Esophagus muscularis mucosa (tissue), 4 donors: ENCODE results near the gene KNTC1. TPM values are rescaled to one million over a fixed set of nuclear protein-coding genes. Genes with fewer than 3 reads are reported as not detected.

Experiments used
- DNase-seq: peaks from one replicate; pipeline ENCODE4 v3.0.0-alpha.2; 2017; ENCODE audit errors: extremely low spot score
- H3K27ac ChIP-seq, 4 donors: fragments of 200-600 bp; sonication (generic); replicated peaks in 1 of 4; 1 replicate in 3 of 4; 2 replicates in 1 of 4; pipeline ENCODE4 v1.5.1; 2016 to 2019; ENCODE audit warnings: mild to moderate bottlenecking in 1 of 4
- H3K27me3 ChIP-seq, 4 donors: fragments of 200-600 bp; sonication (generic); one replicate each; pipeline versions ENCODE4 v1.5.1 to v1.6.0; 2016 to 2019
- H3K36me3 ChIP-seq, 4 donors: fragments of 200-600 bp; sonication (generic); one replicate each; pipeline ENCODE4 v1.5.1; 2016 to 2019
- H3K4me1 ChIP-seq, 4 donors: fragments of 200-600 bp; sonication (generic); one replicate each; pipeline ENCODE4 v1.5.1; 2016 to 2019
- H3K4me3 ChIP-seq, 4 donors: fragments of 200-600 bp; sonication (generic); 1 replicate in 2 of 4; 2 replicates in 2 of 4; pipeline ENCODE4 v1.5.1; 2016 to 2019; ENCODE audit warnings: mild to moderate bottlenecking in 4 of 4, moderate library complexity in 1 of 4
- H3K9me3 ChIP-seq, 4 donors: fragments of 200-600 bp; sonication (generic); 1 replicate in 3 of 4; 2 replicates in 1 of 4; pipeline ENCODE4 v1.5.1; 2016 to 2019
- CTCF ChIP-seq, 3 experiments: fragments of 200-600 bp in 2 of 3; fragments of 450-650 bp in 1 of 3; sonication (generic) in 2 of 3; IDR thresholded peaks; one replicate each; pipeline ENCODE4 v1.5.1; 2017 to 2019; ENCODE audit warnings: antibody characterized with exemption in 3 of 3, mild to moderate bottlenecking in 2 of 3, moderate library complexity in 1 of 3
- EP300 ChIP-seq: sonication (generic); formaldehyde crosslinking; IDR thresholded peaks from one replicate; pipeline ENCODE4 v1.6.1; 2017; ENCODE audit warnings: antibody characterized with exemption
- POLR2A ChIP-seq: fragments of 450-650 bp; IDR thresholded peaks from one replicate; pipeline ENCODE4 v1.6.1; 2017; ENCODE audit warnings: antibody characterized with exemption, moderate library complexity, mild to moderate bottlenecking, low read depth
- POLR2AphosphoS5 ChIP-seq, 2 donors: sonication (generic); formaldehyde crosslinking; IDR thresholded peaks; one replicate each; pipeline ENCODE4 v1.6.1; 2017; ENCODE audit warnings: antibody characterized with exemption in 2 of 2
- WGBS: methylation state at CpG from one replicate; pipeline ENCODE4 v1.1.5; 2018; 5-methylcytosine and 5-hydroxymethylcytosine counted together
- intact Hi-C: fragments of 100-400 bp; cut with DNase I; formaldehyde crosslinking; loops from one replicate; pipeline ENCODE4 v1.15.1; 2023
- total RNA-seq, 4 donors: library from RNA; depleted of rRNA; stranded (reverse); fragments of >200 nt; gene quantifications; one replicate each; pipeline versions ENCODE4 v1.1.0 to v1.2.1, GENCODE V29; 2016

The KNTC1 gene
- total RNA-seq, 4 donors from 2014 or later: 4.3 to 11.2 (median 6.3) TPM

- no peak for DNase-seq
- H3K4me1 ChIP-seq: peaks cover 2 to 16% (median 9%) of the 10 kb centered on the region in 4 donors
- no peaks in the 10 kb centered on the region for H3K9me3 ChIP-seq
- WGBS: 89% methylated on average over 13 of the region's 13 CpGs
- no peak for TF ChIP-seq POLR2A
- no peak for TF ChIP-seq EP300
- no peak for TF ChIP-seq CTCF (IDR thresholded peaks at IDR 0.05)
- no peak for TF ChIP-seq POLR2AphosphoS5 (IDR thresholded peaks at IDR 0.05)
- H3K4me3 ChIP-seq: no peak overlapping the region
- peaks cover 98 to 100% (median 99%) of the 10 kb centered on the region in 4 donors for H3K36me3 ChIP-seq
- intact Hi-C loops: no loop called here
- no peaks in the 10 kb centered on the region for H3K27me3 ChIP-seq
- H3K27ac ChIP-seq: no peak overlapping the region
These were observed 10.3 kb upstream of the KNTC1 start for GRCh38 chr12:122516544-122517361.

GRCh38 chr12:122517877-122518276 lies 9.2 kb upstream of the KNTC1 start:
- no peaks in the 10 kb centered on the region for H3K27me3 ChIP-seq
- WGBS: 76% methylated on average over 5 of the region's 5 CpGs
- TF ChIP-seq POLR2AphosphoS5 (IDR thresholded peaks at IDR 0.05): no peak
- no peak for TF ChIP-seq POLR2A
- TF ChIP-seq CTCF (IDR thresholded peaks at IDR 0.05): no peak
- TF ChIP-seq EP300: no peak
- no peak overlapping the region for H3K4me3 ChIP-seq
- no peaks in the 10 kb centered on the region for H3K9me3 ChIP-seq
- no peak overlapping the region for H3K27ac ChIP-seq
- peaks cover 90 to 96% (median 93%) of the 10 kb centered on the region in 4 donors for H3K36me3 ChIP-seq
- no peak for DNase-seq
- peaks cover 13 to 27% (median 21%) of the 10 kb centered on the region in 4 donors for H3K4me1 ChIP-seq
- intact Hi-C loops: no loop called here

GRCh38 chr12:122518908-122519307 lies 8.1 kb upstream of the KNTC1 start:
- Histone ChIP-seq H3K27ac (no peak overlapping the region), H3K4me1 (peaks cover 20 to 37% (median 30%) of the 10 kb centered on the region in 4 donors), H3K36me3 (peaks cover 82 to 86% (median 83%) of the 10 kb centered on the region in 4 donors), H3K4me3 (no peak overlapping the region), H3K9me3 (no peaks in the 10 kb centered on the region), H3K27me3 (no peaks in the 10 kb centered on the region)
- intact Hi-C loops: no loop called here
- TF ChIP-seq POLR2AphosphoS5 (IDR thresholded peaks at IDR 0.05) (no peak), EP300 (no peak), CTCF (IDR thresholded peaks at IDR 0.05) (no peak), POLR2A (no peak)
- 94% methylated on average over 1 of the region's 1 CpG for WGBS
- no peak for DNase-seq

GRCh38 chr12:122519418-122519817 lies 7.6 kb upstream of the KNTC1 start:
- Histone ChIP-seq H3K4me3 (no peak overlapping the region), H3K27ac (no peak overlapping the region), H3K36me3 (peaks cover 77 to 81% (median 79%) of the 10 kb centered on the region in 4 donors), H3K9me3 (no peaks in the 10 kb centered on the region), H3K4me1 (peaks cover 25 to 43% (median 35%) of the 10 kb centered on the region in 4 donors), H3K27me3 (no peaks in the 10 kb centered on the region)
- TF ChIP-seq EP300 (no peak), POLR2AphosphoS5 (IDR thresholded peaks at IDR 0.05) (no peak), POLR2A (no peak), CTCF (IDR thresholded peaks at IDR 0.05) (no peak)
- no peak for DNase-seq
- intact Hi-C loops: no loop called here
- 83% methylated on average over 1 of the region's 1 CpG for WGBS
